Measurements from ENCODE around the gene OTOA. TPM values are rescaled to one million over a fixed set of nuclear protein-coding genes. Genes with fewer than 3 reads are reported as not detected.
A peak's percentile ranks its signal among the peaks of the same experiment; 100 is the strongest.
"Not testable (repeated sequence)": the region's sequence is repeated elsewhere in the genome, so short reads cannot be mapped to it uniquely, and the experiment has no call there.

Gene OTOA
- polyA plus RNA-seq, 1 donor: 0.13 TPM

DNA sequence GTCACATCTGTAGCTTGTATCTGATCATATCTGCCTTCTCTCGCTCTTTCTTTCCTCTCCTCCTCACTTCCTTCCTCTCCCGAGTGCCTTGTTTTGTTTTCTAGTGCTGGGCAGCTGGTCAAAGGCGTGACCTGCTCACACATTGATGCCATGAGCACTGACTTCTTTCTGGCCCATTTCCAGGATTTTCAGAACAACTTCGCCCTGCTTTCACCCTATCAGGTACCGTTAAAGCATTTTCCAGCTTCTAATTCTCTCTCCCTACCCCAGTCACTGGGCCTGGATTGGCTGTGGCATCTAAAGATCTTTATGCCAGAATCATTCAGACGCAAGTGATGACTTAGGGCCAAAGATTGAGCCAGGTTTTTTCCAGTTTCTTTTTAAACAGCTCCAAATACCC lies 55.5 kb downstream of the OTOA start:
- 83% methylated on average over 5 of the region's 6 CpGs for WGBS (ENCODE audit: insufficient coverage, low lambda C conversion rate)
- no peak for DNase-seq
- H3K27me3 ChIP-seq (ENCODE audit: control insufficient read depth, insufficient read depth, low read length): no peaks in the 10 kb centered on the region
- H3K4me3 ChIP-seq (ENCODE audit: low read length): no peak overlapping the region
- H3K27ac ChIP-seq (ENCODE audit: low read length): no peak overlapping the region
- H3K9me3 ChIP-seq (ENCODE audit: control insufficient read depth, low read depth, low read length): no peaks in the 10 kb centered on the region
- H3K36me3 ChIP-seq (ENCODE audit: control insufficient read depth, insufficient read depth, low read length): no peaks in the 10 kb centered on the region
- no peaks in the 10 kb centered on the region for H3K4me1 ChIP-seq (ENCODE audit: control insufficient read depth, insufficient read depth, low read length)

GRCh38 chr16:21720533-21720932 lies 56.8 kb downstream of the OTOA start:
- Histone ChIP-seq H3K4me1 (ENCODE audit: control insufficient read depth, insufficient read depth, low read length) (no peaks in the 10 kb centered on the region), H3K9me3 (ENCODE audit: control insufficient read depth, low read depth, low read length) (no peaks in the 10 kb centered on the region), H3K27me3 (ENCODE audit: control insufficient read depth, insufficient read depth, low read length) (no peaks in the 10 kb centered on the region), H3K27ac (ENCODE audit: low read length) (no peak overlapping the region), H3K36me3 (ENCODE audit: control insufficient read depth, insufficient read depth, low read length) (no peaks in the 10 kb centered on the region), H3K4me3 (ENCODE audit: low read length) (no peak overlapping the region)
- WGBS (ENCODE audit: insufficient coverage, low lambda C conversion rate): 67% methylated on average over 1 of the region's 2 CpGs
- DNase-seq: no peak

DNA sequence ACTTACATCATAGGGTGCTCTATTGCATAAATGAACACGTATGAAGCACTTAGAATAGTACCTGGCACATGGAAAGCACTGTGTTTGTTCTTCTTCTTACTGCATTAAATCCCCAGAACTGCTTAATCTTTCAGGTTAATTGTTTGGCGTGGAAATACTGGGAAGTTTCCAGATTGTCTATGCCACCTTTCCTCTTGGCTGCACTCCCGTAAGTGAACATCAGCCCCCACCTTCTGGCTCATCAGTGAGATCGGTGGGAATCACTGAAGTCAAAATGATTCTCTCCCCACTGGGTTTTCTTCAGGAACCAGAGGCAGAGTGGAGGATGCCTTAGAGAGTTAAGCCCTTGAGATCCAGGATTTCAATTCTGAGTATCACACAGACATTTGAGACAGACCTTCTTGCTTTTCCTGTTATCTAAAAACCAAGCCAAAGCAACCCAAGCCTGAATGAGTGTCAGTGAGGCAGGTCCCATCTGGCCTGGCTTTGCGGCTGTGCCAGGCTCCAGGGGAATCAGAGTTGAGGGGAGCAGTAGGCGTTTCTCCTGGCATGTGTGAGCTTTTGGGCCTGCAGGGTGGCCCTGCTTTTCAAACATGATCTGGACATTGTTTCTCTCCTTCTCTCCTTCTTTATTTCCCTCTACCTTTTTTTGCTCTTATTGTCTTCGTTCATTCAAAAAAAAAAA lies 59.1 kb downstream of the OTOA start:
- Histone ChIP-seq H3K4me3 (ENCODE audit: low read length) (no peak overlapping the region), H3K4me1 (ENCODE audit: control insufficient read depth, insufficient read depth, low read length) (no peaks in the 10 kb centered on the region), H3K36me3 (ENCODE audit: control insufficient read depth, insufficient read depth, low read length) (no peaks in the 10 kb centered on the region), H3K27me3 (ENCODE audit: control insufficient read depth, insufficient read depth, low read length) (no peaks in the 10 kb centered on the region), H3K9me3 (ENCODE audit: control insufficient read depth, low read depth, low read length) (no peaks in the 10 kb centered on the region), H3K27ac (ENCODE audit: low read length) (no peak overlapping the region)
- no peak for DNase-seq
- WGBS (ENCODE audit: insufficient coverage, low lambda C conversion rate): 71% methylated on average over 1 of the region's 7 CpGs

GRCh38 chr16:21723532-21723931 lies 59.8 kb downstream of the OTOA start:
- H3K4me3 ChIP-seq (ENCODE audit: low read length): no peak overlapping the region
- no peak overlapping the region for H3K27ac ChIP-seq (ENCODE audit: low read length)
- no peaks in the 10 kb centered on the region for H3K4me1 ChIP-seq (ENCODE audit: control insufficient read depth, insufficient read depth, low read length)
- H3K27me3 ChIP-seq (ENCODE audit: control insufficient read depth, insufficient read depth, low read length): no peaks in the 10 kb centered on the region
- no peak for DNase-seq
- H3K9me3 ChIP-seq (ENCODE audit: control insufficient read depth, low read depth, low read length): no peaks in the 10 kb centered on the region
- no peaks in the 10 kb centered on the region for H3K36me3 ChIP-seq (ENCODE audit: control insufficient read depth, insufficient read depth, low read length)
- WGBS (ENCODE audit: insufficient coverage, low lambda C conversion rate): 100% methylated on average over 1 of the region's 2 CpGs

GRCh38 chr16:21727344-21727743 lies 63.6 kb downstream of the OTOA start:
- Histone ChIP-seq H3K27ac (ENCODE audit: low read length) (no peak overlapping the region), H3K4me3 (ENCODE audit: low read length) (no peak overlapping the region), H3K36me3 (ENCODE audit: control insufficient read depth, insufficient read depth, low read length) (no peaks in the 10 kb centered on the region), H3K27me3 (ENCODE audit: control insufficient read depth, insufficient read depth, low read length) (no peaks in the 10 kb centered on the region), H3K9me3 (ENCODE audit: control insufficient read depth, low read depth, low read length) (no peaks in the 10 kb centered on the region), H3K4me1 (ENCODE audit: control insufficient read depth, insufficient read depth, low read length) (no peaks in the 10 kb centered on the region)
- WGBS (ENCODE audit: insufficient coverage, low lambda C conversion rate): no CpG with 5 or more reads among the region's 3 CpGs
- no peak for DNase-seq

DNA sequence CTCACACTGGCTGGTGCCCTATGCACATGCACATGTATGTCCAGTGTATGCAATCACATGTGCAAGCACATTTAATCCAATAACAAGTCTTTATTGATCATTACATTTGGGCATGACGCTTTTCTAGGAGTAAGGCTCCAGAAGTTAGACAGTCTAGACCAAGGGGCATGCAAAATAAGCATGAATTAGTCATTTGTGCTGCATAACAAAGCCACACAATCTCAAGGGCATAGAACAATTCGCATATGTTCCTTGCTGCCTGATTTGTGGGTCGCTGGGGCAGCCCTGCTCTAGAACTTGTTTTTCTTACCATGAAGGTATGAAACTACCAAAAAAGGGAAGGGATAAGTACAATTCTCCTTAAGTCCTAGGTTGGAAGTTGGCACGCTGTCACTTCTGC lies 67.5 kb downstream of the OTOA start:
- not testable (repeated sequence) for H3K27me3 ChIP-seq (ENCODE audit: control insufficient read depth, insufficient read depth, low read length); H3K4me3 ChIP-seq (ENCODE audit: low read length); H3K9me3 ChIP-seq (ENCODE audit: control insufficient read depth, low read depth, low read length); H3K4me1 ChIP-seq (ENCODE audit: control insufficient read depth, insufficient read depth, low read length); H3K27ac ChIP-seq (ENCODE audit: low read length); DNase-seq; H3K36me3 ChIP-seq (ENCODE audit: control insufficient read depth, insufficient read depth, low read length)
- WGBS (ENCODE audit: insufficient coverage, low lambda C conversion rate): no CpG with 5 or more reads among the region's 4 CpGs

DNA sequence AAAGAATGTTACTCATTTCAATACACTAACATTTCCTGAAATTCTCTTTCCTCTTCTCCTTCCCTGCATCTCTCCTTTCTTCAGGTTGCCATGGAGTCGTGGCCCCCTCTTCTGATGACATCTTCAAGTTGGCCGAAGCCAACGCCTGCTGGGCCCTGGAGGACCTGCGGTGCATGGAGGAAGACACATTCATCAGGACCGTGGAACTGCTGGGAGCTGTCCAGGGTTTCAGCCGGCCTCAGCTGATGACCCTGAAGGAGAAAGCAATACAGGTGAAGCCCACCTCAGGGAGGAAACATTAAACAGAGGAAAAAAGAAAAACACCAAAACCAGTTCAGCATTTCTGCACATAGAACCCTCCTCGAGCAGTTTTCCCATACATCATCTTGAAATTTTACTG lies 76.9 kb downstream of the OTOA start:
- H3K4me1 ChIP-seq (ENCODE audit: control insufficient read depth, insufficient read depth, low read length); DNase-seq; H3K4me3 ChIP-seq (ENCODE audit: low read length); H3K36me3 ChIP-seq (ENCODE audit: control insufficient read depth, insufficient read depth, low read length); H3K27me3 ChIP-seq (ENCODE audit: control insufficient read depth, insufficient read depth, low read length); H3K9me3 ChIP-seq (ENCODE audit: control insufficient read depth, low read depth, low read length); H3K27ac ChIP-seq (ENCODE audit: low read length): not testable (repeated sequence)
- no CpG with 5 or more reads among the region's 7 CpGs for WGBS (ENCODE audit: insufficient coverage, low lambda C conversion rate)

GRCh38 chr16:21756192-21757079 lies 92.7 kb downstream of the OTOA start:
- WGBS (ENCODE audit: insufficient coverage, low lambda C conversion rate): no CpG with 5 or more reads among the region's 12 CpGs
- not testable (repeated sequence) for H3K27ac ChIP-seq (ENCODE audit: low read length); H3K36me3 ChIP-seq (ENCODE audit: control insufficient read depth, insufficient read depth, low read length); H3K9me3 ChIP-seq (ENCODE audit: control insufficient read depth, low read depth, low read length); H3K4me1 ChIP-seq (ENCODE audit: control insufficient read depth, insufficient read depth, low read length); H3K4me3 ChIP-seq (ENCODE audit: low read length); H3K27me3 ChIP-seq (ENCODE audit: control insufficient read depth, insufficient read depth, low read length)
- peak in 1 of 2 donors; percentile 1 for DNase-seq

DNA sequence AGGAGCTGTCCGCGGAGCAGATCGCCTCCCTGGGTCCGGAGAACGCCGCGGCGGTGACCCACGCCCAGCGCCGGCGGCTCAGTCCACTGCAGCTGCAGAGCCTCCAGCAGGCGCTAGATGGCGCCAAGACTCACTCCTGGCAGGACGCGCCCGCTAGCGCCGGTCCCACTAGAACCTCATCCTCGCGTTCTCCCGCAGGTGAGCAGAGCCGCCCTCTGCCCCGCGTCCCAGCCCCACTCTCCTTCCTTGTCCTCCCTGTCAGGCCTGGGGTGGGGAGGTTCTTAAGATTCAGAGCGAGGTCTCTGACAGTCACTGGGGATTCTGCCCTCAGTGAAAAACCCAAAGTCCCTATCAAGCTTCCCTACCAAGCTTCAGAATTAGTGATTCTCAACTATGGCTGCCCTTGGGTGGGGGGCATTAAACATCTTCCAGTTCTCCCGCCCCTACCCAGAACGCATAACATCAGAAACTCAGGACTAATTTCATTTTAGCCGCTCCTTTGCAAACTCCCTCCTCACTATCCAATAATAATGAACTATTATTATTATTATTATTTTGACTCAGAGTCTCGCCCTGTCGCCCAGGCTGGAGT lies 93.4 kb downstream of the OTOA start:
- H3K27ac ChIP-seq (ENCODE audit: low read length); DNase-seq; H3K27me3 ChIP-seq (ENCODE audit: control insufficient read depth, insufficient read depth, low read length); H3K9me3 ChIP-seq (ENCODE audit: control insufficient read depth, low read depth, low read length); H3K36me3 ChIP-seq (ENCODE audit: control insufficient read depth, insufficient read depth, low read length); H3K4me1 ChIP-seq (ENCODE audit: control insufficient read depth, insufficient read depth, low read length); H3K4me3 ChIP-seq (ENCODE audit: low read length): not testable (repeated sequence)
- no CpG with 5 or more reads among the region's 31 CpGs for WGBS (ENCODE audit: insufficient coverage, low lambda C conversion rate)

DNA sequence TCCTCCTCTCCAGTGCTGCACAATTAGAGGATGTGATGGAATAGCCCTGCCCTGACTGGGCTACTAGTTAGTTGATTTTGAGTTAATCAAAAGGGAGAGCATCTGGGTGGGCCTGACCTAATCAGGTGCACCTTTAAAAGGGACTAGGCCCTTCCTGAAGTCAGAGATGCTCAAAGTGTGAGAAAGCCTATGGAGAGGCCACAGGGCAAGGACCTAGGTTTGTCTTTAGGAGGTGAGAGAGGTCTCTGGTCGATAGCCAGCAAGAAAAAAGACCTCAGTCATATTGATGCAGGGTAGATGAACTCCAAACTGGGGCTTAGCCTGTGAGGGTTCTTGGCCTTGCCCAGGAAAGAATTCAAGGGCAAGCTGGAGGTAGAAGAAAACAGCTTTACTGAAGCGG lies 104.5 kb downstream of the OTOA start:
- H3K27me3 ChIP-seq (ENCODE audit: control insufficient read depth, insufficient read depth, low read length); H3K4me1 ChIP-seq (ENCODE audit: control insufficient read depth, insufficient read depth, low read length); H3K36me3 ChIP-seq (ENCODE audit: control insufficient read depth, insufficient read depth, low read length); DNase-seq; H3K9me3 ChIP-seq (ENCODE audit: control insufficient read depth, low read depth, low read length); H3K4me3 ChIP-seq (ENCODE audit: low read length); H3K27ac ChIP-seq (ENCODE audit: low read length): not testable (repeated sequence)
- no CpG with 5 or more reads among the region's 2 CpGs for WGBS (ENCODE audit: insufficient coverage, low lambda C conversion rate)
